ENCODE results near the gene SARNP. TPM values are rescaled to one million over a fixed set of nuclear protein-coding genes. Genes with fewer than 3 reads are reported as not detected.

SARNP gene
- total and polyA plus RNA-seq, 2 experiments from 2014 or later, result 103 to 118 TPM

DNA sequence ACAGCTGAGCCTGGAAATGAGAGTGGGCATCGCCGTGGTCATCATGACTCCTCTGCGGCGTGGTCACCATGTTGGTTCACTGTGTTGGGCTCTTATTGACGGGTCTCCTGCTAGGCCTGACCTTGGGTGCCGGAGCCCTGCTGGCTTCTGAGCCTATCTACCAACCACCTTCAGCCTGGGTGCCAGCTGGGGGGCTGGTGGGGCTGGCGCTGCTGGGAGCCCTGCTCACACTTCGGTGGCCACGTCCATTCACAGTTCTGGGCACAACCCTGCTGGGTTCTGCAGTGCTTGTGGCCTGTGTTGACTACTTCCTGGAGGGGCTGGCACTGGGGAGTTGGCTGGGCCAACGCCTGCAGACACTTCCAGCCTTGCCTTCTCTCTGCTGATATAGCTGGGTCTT is 15.5 kb upstream of the SARNP start:
- no peak for DNase-seq (ENCODE audit: low spot score)
- WGBS (ENCODE audit: low lambda C conversion rate, missing lambda C conversion rate), result 95% methylated on average over 10 of the region's 10 CpGs
- no peaks in the 10 kb centered on the region for H3K9me3 ChIP-seq (ENCODE audit: low read depth)

DNA sequence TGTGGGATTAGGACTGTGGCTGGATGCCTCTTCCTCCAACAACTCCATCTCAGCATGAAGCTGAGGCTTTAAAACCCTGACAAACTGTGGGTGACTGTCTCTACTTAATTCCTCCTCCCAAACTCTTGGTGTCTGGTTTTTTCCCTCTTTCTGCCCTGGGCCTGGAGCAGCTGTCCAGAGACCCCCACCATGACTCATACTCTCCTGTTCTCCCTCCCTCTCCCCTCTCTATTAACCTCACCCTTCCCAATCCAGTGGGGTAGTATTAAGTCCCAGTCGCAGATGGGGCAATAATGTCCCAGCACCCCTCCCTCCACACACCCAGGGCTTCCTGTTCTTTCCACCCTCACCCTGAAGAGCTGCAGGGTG is 13.9 kb upstream of the SARNP start:
- Histone ChIP-seq H3K4me3 (peak overlapping the region; percentile 32), H3K4me1 (ENCODE audit: insufficient read depth) (peaks cover 21% of the 10 kb centered on the region), H3K36me3 (replicated peaks; ENCODE audit: insufficient read depth, low read depth) (no peaks in the 10 kb centered on the region), H4K20me1 (ENCODE audit: insufficient read depth, poor library complexity, severe bottlenecking) (no peaks in the 10 kb centered on the region), H3K9me2 (replicated peaks; ENCODE audit: insufficient read depth) (no peaks in the 10 kb centered on the region), H3K79me2 (peaks cover 45% of the 10 kb centered on the region), H3K4me2 (peak overlapping the region; percentile 95), H3K27me3 (no peaks in the 10 kb centered on the region), H2AFZ (no peak overlapping the region), H3K9me3 (ENCODE audit: low read depth) (no peaks in the 10 kb centered on the region), H3K27ac (peak overlapping the region; percentile 99)
- TF ChIP-seq EZH2phosphoT487 (IDR thresholded peaks at IDR 0.05; ENCODE audit: low read depth, severe bottlenecking, unreplicated experiment), result no peak
- no peak for TF ChIP-seq EZH2 (IDR thresholded peaks at IDR 0.05; ENCODE audit: borderline replicate concordance)
- TF ChIP-seq, protein P1, sequence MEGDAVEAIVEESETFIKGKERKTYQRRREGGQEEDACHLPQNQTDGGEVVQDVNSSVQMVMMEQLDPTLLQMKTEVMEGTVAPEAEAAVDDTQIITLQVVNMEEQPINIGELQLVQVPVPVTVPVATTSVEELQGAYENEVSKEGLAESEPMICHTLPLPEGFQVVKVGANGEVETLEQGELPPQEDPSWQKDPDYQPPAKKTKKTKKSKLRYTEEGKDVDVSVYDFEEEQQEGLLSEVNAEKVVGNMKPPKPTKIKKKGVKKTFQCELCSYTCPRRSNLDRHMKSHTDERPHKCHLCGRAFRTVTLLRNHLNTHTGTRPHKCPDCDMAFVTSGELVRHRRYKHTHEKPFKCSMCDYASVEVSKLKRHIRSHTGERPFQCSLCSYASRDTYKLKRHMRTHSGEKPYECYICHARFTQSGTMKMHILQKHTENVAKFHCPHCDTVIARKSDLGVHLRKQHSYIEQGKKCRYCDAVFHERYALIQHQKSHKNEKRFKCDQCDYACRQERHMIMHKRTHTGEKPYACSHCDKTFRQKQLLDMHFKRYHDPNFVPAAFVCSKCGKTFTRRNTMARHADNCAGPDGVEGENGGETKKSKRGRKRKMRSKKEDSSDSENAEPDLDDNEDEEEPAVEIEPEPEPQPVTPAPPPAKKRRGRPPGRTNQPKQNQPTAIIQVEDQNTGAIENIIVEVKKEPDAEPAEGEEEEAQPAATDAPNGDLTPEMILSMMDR (IDR thresholded peaks at IDR 0.05; ENCODE audit: poor library complexity), result no peak
- 36% methylated on average over 1 of the region's 1 CpG for WGBS (ENCODE audit: low lambda C conversion rate, missing lambda C conversion rate)
- no peak for DNase-seq (ENCODE audit: low spot score)

More for the DNA sequence above, 15.5 kb upstream of the SARNP start:
- Histone ChIP-seq H3K4me1 (ENCODE audit: insufficient read depth) (peaks cover 14% of the 10 kb centered on the region), H3K9me2 (replicated peaks; ENCODE audit: insufficient read depth) (no peaks in the 10 kb centered on the region), H2AFZ (no peak overlapping the region), H3K79me2 (peaks cover 29% of the 10 kb centered on the region), H3K4me3 (no peak overlapping the region), H3K4me2 (no peak overlapping the region), H3K36me3 (replicated peaks; ENCODE audit: insufficient read depth, low read depth) (no peaks in the 10 kb centered on the region), H3K27ac (no peak overlapping the region), H4K20me1 (ENCODE audit: insufficient read depth, poor library complexity, severe bottlenecking) (no peaks in the 10 kb centered on the region), H3K27me3 (no peaks in the 10 kb centered on the region)
- TF ChIP-seq EZH2phosphoT487 (IDR thresholded peaks at IDR 0.05; ENCODE audit: low read depth, severe bottlenecking, unreplicated experiment) (no peak), EZH2 (IDR thresholded peaks at IDR 0.05; ENCODE audit: borderline replicate concordance) (no peak)
- TF ChIP-seq, protein P1 (IDR thresholded peaks at IDR 0.05; ENCODE audit: poor library complexity), result no peak

DNA sequence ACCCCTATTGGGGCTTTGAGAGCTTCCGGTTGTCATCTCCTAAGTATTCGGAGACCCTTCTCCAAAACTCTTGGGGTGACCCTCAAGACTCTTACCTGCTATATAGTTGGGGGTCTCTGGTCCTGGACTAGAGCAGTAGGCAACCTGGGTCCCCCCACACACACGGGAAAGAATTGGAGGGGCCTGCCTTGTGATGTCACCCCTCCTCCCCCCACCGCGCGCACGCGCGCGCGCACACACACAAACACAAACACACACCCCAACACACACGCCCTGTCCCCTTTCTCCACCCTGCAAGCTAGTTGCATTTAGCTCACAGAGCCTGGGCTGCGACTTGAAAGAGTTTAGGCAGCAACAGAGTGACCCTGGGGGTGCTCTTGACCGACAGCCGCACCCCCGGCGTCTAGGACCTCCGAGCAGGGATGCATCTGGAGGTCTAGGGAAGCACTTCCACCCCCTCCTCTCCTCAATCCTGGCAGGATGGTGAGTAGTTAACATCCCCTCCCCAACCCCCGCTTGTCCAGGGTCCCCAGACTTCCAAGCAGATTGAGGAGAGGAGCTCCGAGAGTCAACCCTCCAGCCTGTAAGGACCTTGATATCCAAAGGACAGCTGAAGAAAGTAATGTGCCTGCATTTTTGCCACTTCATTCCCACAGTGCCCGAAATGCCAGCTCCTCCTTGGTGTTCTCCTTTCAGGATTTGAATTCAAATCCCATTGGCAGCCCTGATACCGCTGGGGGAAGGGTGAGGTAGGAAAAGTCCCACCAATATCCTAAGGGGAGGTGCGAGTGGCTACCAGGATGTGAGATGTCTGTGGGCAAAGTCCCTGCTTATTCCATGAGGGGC is 13.3 kb upstream of the SARNP start:
- Histone ChIP-seq H2AFZ (peak overlapping the region; percentile 69), H3K27me3 (no peaks in the 10 kb centered on the region), H3K36me3 (replicated peaks; ENCODE audit: insufficient read depth, low read depth) (no peaks in the 10 kb centered on the region), H3K79me2 (peaks cover 51% of the 10 kb centered on the region), H3K4me3 (peak overlapping the region; percentile 32), H4K20me1 (ENCODE audit: insufficient read depth, poor library complexity, severe bottlenecking) (no peaks in the 10 kb centered on the region), H3K27ac (peak overlapping the region; percentile 99), H3K9me2 (replicated peaks; ENCODE audit: insufficient read depth) (no peaks in the 10 kb centered on the region), H3K9me3 (ENCODE audit: low read depth) (no peaks in the 10 kb centered on the region), H3K4me1 (ENCODE audit: insufficient read depth) (peaks cover 21% of the 10 kb centered on the region), H3K4me2 (peak overlapping the region; percentile 95)
- peak; percentile 81 for DNase-seq (ENCODE audit: low spot score)
- TF ChIP-seq EZH2 (IDR thresholded peaks at IDR 0.05; ENCODE audit: borderline replicate concordance) (no peak), EZH2phosphoT487 (IDR thresholded peaks at IDR 0.05; ENCODE audit: low read depth, severe bottlenecking, unreplicated experiment) (no peak)
- TF ChIP-seq, protein P1 (IDR thresholded peaks at IDR 0.05; ENCODE audit: poor library complexity), result no peak
- WGBS (ENCODE audit: low lambda C conversion rate, missing lambda C conversion rate), result 5% methylated on average over 21 of the region's 23 CpGs

Data from hepatocyte (in vitro differentiated cells).